Neural crest cell (in vitro differentiated cells): ENCODE data around the gene CFAP107. TPM values are rescaled to one million over a fixed set of nuclear protein-coding genes. Genes with fewer than 3 reads are reported as not detected.
"Not testable (repeated sequence)": the region's sequence is repeated elsewhere in the genome, so short reads cannot be mapped to it uniquely, and the experiment has no call there.

Source experiments
- DNase-seq: peaks from one replicate; pipeline ENCODE4 v3.0.0; 2021; ENCODE audit warnings: low read depth, mixed read lengths, low spot score
- H3K27ac Mint-ChIP-seq: one replicate; pipeline ENCODE4 v1.8.0; 2021; ENCODE audit warnings: mild to moderate bottlenecking, mixed read lengths; ENCODE audit not compliant: unreplicated experiment
- H3K27me3 Mint-ChIP-seq: 2 replicates; pipeline ENCODE4 v1.8.0; 2021; ENCODE audit warnings: low read depth, mild to moderate bottlenecking, mixed read lengths
- H3K36me3 Mint-ChIP-seq: 2 replicates; pipeline ENCODE4 v1.8.0; 2021; ENCODE audit warnings: low read depth, mild to moderate bottlenecking, mixed read lengths
- H3K4me1 Mint-ChIP-seq: 2 replicates; pipeline ENCODE4 v1.8.0; 2021; ENCODE audit warnings: mixed read lengths
- H3K4me3 Mint-ChIP-seq: one replicate; pipeline ENCODE4 v1.8.0; 2021; ENCODE audit warnings: mild to moderate bottlenecking, mixed read lengths
- H3K9me3 Mint-ChIP-seq: 2 replicates; pipeline ENCODE4 v1.8.0; 2021; ENCODE audit warnings: mixed read lengths
- CTCF ChIP-seq: fragments of 200-600 bp; sonication (generic); conservative IDR thresholded peaks from 2 replicates; pipeline ENCODE4 v1.5.0; 2021; ENCODE audit warnings: antibody characterized with exemption, mild to moderate bottlenecking
- total RNA-seq: library from RNA; stranded (reverse); gene quantifications from 2 replicates; pipeline ENCODE4 v1.2.1, GENCODE V29; 2021

The CFAP107 gene
- total RNA-seq, 1 donor from 2014 or later, result not detected

DNA sequence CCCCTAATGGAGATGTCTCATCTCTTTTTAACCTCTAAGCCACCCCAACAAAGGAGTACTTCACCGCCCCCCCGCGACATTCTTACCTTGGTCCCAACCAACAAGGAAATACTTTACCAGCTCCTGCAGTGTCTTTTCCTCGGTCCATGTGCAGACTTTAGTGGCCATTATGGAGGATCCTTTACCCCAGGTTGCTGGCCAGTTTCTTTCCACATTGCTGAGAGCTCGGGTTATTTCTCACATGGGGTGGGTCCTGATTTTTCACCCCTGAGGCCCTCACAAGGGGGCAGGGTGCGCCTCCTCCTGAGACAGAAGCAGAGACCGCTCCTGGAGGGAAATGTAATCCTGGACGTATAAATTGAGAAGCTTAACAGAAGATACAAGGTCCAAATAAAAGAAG, 33.1 kb upstream of the CFAP107 start:
- no peak overlapping the region for H3K4me3 Mint-ChIP-seq
- peaks cover 4% of the 10 kb centered on the region for H3K27me3 Mint-ChIP-seq
- H3K4me1 Mint-ChIP-seq, result peaks cover 20% of the 10 kb centered on the region
- no peak for DNase-seq
- no peak overlapping the region for H3K27ac Mint-ChIP-seq
- no peak for TF ChIP-seq CTCF
- H3K9me3 Mint-ChIP-seq, result no peaks in the 10 kb centered on the region
- no peaks in the 10 kb centered on the region for H3K36me3 Mint-ChIP-seq

DNA sequence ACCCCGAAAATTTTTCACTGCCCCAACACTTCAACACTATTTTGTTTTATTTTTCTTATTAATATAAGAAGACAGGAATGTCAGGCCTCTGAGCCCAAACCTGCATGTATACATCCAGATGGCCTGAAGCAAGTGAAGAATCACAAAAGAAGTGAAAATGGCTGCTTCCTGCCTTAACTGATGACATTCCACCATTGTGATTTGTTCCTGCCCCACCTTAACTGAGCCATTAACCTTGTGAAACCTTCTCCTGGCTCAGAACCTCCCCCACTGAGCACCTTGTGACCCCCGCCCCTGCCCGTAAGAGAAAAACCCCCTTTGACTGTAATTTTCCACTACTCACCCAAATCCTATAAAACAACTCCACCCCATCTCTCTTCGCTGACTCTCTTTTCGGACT, 32.3 kb upstream of the CFAP107 start:
- H3K9me3 Mint-ChIP-seq, H3K36me3 Mint-ChIP-seq, DNase-seq, H3K27ac Mint-ChIP-seq, H3K27me3 Mint-ChIP-seq, H3K4me3 Mint-ChIP-seq: not testable (repeated sequence)
- H3K4me1 Mint-ChIP-seq, result peaks cover 20% of the 10 kb centered on the region

- Mint-ChIP-seq H3K27me3 (peaks cover 4% of the 10 kb centered on the region), H3K27ac (no peak overlapping the region)
Observed at GRCh38 chr1:12714710-12715475, 31.1 kb upstream of the CFAP107 start.

DNA sequence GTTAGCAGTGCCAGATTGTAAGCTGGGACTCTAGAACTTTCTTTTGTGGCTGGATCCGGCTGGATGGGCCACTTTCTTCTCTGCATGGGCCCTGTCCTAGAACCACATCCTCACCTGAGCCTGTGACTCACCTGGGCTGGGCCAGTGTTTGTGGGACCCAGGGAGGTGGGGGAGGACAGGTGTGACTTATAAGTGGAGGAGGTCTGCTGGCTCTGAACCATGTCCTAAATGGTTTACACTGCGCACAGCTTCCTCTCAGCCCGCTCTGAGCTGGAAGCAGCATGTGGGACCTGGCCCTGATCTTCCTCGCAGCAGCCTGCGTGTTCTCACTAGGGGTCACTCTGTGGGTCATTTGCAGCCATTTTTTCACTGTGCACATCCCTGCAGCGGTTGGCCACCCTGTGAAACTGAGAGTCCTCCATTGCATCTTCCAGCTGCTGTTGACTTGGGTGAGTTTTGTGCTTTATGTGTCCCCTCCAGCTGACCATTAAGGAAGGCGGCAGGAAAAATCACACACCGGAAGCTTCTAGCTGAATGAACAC, 30.0 kb upstream of the CFAP107 start, which contains the start of gene AADACL3:
TSS of gene AADACL3 (plus strand) at position 215 of the 542 bp plus-strand sequence. CDS start at position 282, 67 bp downstream.
- Mint-ChIP-seq H3K27ac (no peak within 1 kb of the TSS), H3K4me1 (peaks cover 20% of the 10 kb centered on the region)

More at GRCh38 chr1:12714710-12715475, 31.1 kb upstream of the CFAP107 start:
- Mint-ChIP-seq H3K4me1 (peaks cover 20% of the 10 kb centered on the region), H3K9me3 (no peaks in the 10 kb centered on the region), H3K36me3 (no peaks in the 10 kb centered on the region), H3K4me3 (no peak overlapping the region)
- no peak for TF ChIP-seq CTCF
- no peak for DNase-seq

GRCh38 chr1:12717301-12717838, 28.6 kb upstream of the CFAP107 start:
- TF ChIP-seq CTCF, result no peak
- Mint-ChIP-seq H3K27me3 (peaks cover 2% of the 10 kb centered on the region), H3K27ac (no peak overlapping the region), H3K4me3 (no peak overlapping the region), H3K4me1 (peaks cover 20% of the 10 kb centered on the region), H3K36me3 (no peaks in the 10 kb centered on the region), H3K9me3 (no peaks in the 10 kb centered on the region)
- no peak for DNase-seq

More for the DNA sequence above, 30.0 kb upstream of the CFAP107 start, which contains the start of gene AADACL3:
- no peak within 1 kb of the TSS for H3K4me3 Mint-ChIP-seq
- DNase-seq, result no peak
- no peaks in the 10 kb centered on the region for H3K9me3 Mint-ChIP-seq
- H3K36me3 Mint-ChIP-seq, result no peaks in the 10 kb centered on the region
- H3K27me3 Mint-ChIP-seq, result peaks cover 4% of the 10 kb centered on the region
- no peak for TF ChIP-seq CTCF

DNA sequence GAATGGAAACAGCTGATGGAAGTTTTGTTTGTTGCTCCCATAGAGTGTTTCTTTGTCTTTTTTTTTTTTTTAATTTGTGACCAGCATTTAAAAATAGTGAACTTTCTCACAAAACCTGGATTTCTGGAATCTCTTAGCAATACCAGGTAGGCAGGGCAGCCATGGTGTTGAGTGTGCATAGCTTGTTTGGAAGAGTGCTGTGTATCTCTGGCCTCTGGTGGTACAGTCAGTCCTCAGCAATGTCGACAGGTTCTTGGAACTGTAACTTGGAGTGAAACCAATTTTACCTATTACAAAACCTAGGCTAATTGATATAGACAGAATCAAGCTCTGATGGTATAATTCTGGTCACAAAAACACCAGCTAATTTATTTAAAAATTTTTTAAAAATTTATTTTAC, 23.4 kb upstream of the CFAP107 start:
- H3K27me3 Mint-ChIP-seq, result peaks cover 2% of the 10 kb centered on the region
- H3K36me3 Mint-ChIP-seq, result no peaks in the 10 kb centered on the region
- H3K4me3 Mint-ChIP-seq, result no peak overlapping the region
- H3K9me3 Mint-ChIP-seq, result no peaks in the 10 kb centered on the region
- TF ChIP-seq CTCF, result no peak
- peaks cover 2% of the 10 kb centered on the region for H3K4me1 Mint-ChIP-seq
- H3K27ac Mint-ChIP-seq, result no peak overlapping the region
- no peak for DNase-seq
